HepG2 (cell line): ENCODE results near the gene FANCE. TPM values are rescaled to one million over a fixed set of nuclear protein-coding genes. Genes with fewer than 3 reads are reported as not detected.

Source experiments
- DZIP1 ChIP-seq: sonication (generic); formaldehyde crosslinking; IDR thresholded peaks from 2 replicates; pipeline ENCODE4 v1.5.0; 2020; ENCODE audit warnings: mild to moderate bottlenecking, missing genetic modification reagents
- FIP1L1 ChIP-seq: fragments of 200-400 bp; formaldehyde crosslinking; IDR thresholded peaks from 2 replicates; pipeline ENCODE4 v1.6.1; 2018; ENCODE audit warnings: low read depth, mild to moderate bottlenecking, low read length, moderate library complexity, borderline replicate concordance; ENCODE audit not compliant: insufficient read depth
- HDAC6 ChIP-seq: fragments of 200-600 bp; sonication (generic); IDR thresholded peaks from 2 replicates; pipeline ENCODE4 v1.7.0; 2017; ENCODE audit warnings: mild to moderate bottlenecking, antibody characterized with exemption, low read length, low read depth
- HMG20B ChIP-seq: conservative IDR thresholded peaks from 2 replicates; pipeline ENCODE4 v1.6.1; 2016; ENCODE audit warnings: missing genetic modification reagents, missing compliant biosample characterization
- IRF2 ChIP-seq: IDR thresholded peaks from 2 replicates; pipeline ENCODE4 v1.6.1; 2018; ENCODE audit warnings: missing genetic modification reagents, missing compliant biosample characterization
- KAT8 ChIP-seq: IDR thresholded peaks from 2 replicates; pipeline ENCODE4 v1.6.1; 2016; ENCODE audit warnings: missing genetic modification reagents, missing compliant biosample characterization
- NFAT5 ChIP-seq: sonication (generic); formaldehyde crosslinking; IDR thresholded peaks from 2 replicates; pipeline ENCODE4 v1.4.0; 2020; ENCODE audit warnings: missing genetic modification reagents
- PRDM10 ChIP-seq: sonication (generic); formaldehyde crosslinking; IDR thresholded peaks from 2 replicates; pipeline ENCODE4 v1.4.0; 2020; ENCODE audit warnings: low read depth, missing genetic modification reagents
- RAD21 ChIP-seq: fragments of 450-650 bp; formaldehyde crosslinking; IDR thresholded peaks from 2 replicates; pipeline ENCODE4 v1.5.0; 2020; ENCODE audit warnings: mild to moderate bottlenecking
- THAP11 ChIP-seq: IDR thresholded peaks from 2 replicates; pipeline ENCODE4 v1.6.1; 2016; ENCODE audit warnings: missing biosample characterization, missing genetic modification reagents
- YEATS2 ChIP-seq: sonication (generic); formaldehyde crosslinking; IDR thresholded peaks from 2 replicates; pipeline ENCODE4 v1.4.0; 2020; ENCODE audit warnings: missing genetic modification reagents, borderline replicate concordance
- YEATS4 ChIP-seq: sonication (generic); formaldehyde crosslinking; IDR thresholded peaks from 2 replicates; pipeline ENCODE4 v1.4.0; 2020; ENCODE audit warnings: missing genetic modification reagents, borderline replicate concordance
- ZBTB21 ChIP-seq: sonication (generic); formaldehyde crosslinking; IDR thresholded peaks from 2 replicates; pipeline ENCODE4 v1.4.0; 2020; ENCODE audit warnings: missing genetic modification reagents
- ZNF460 ChIP-seq: sonication (generic); formaldehyde crosslinking; IDR thresholded peaks from 2 replicates; pipeline ENCODE4 v1.5.1; 2020; ENCODE audit warnings: missing genetic modification reagents, mild to moderate bottlenecking, borderline replicate concordance
- ZSCAN29 ChIP-seq: sonication (generic); formaldehyde crosslinking; conservative IDR thresholded peaks from 2 replicates; pipeline ENCODE4 v1.4.0; 2020; ENCODE audit warnings: mild to moderate bottlenecking, missing genetic modification reagents
- polyA plus RNA-seq, 8 experiments: library from polyadenylated mRNA; depleted of rRNA in 3 of 8; stranded (reverse) in 7 of 8; unstranded in 1 of 8; fragments of >200 nt; fragmentation: Illumina TruSeq in 4 of 8; extraction: Trizol in 4 of 8; gene quantifications; 2 replicates each; pipeline versions ENCODE4 v1.2.1 to v1.2.3, GENCODE V29; 2011 to 2016; ENCODE audit warnings: low read depth in 4 of 8, missing spikeins in 1 of 8, mixed read lengths in 1 of 8; ENCODE audit not compliant: insufficient read depth in 1 of 8
- total RNA-seq, 5 experiments: library from RNA; depleted of rRNA; stranded (reverse); fragments of >200 nt; fragmentation: Illumina TruSeq; extraction: Trizol; gene quantifications; 2 replicates each; pipeline ENCODE4 v1.2.3, GENCODE V29; 2016; ENCODE audit warnings: low read depth in 1 of 5
- TF ChIP-seq, protein P1 (sequence below): IDR thresholded peaks from 2 replicates; pipeline ENCODE4 v1.6.1; 2016; ENCODE audit warnings: low read depth

The FANCE gene
- total and polyA plus RNA-seq, 2 of the 13 experiments (the other 11 are each of a cell fraction or from before 2014, with no cell fraction given): 7.1 to 11.2 TPM

DNA sequence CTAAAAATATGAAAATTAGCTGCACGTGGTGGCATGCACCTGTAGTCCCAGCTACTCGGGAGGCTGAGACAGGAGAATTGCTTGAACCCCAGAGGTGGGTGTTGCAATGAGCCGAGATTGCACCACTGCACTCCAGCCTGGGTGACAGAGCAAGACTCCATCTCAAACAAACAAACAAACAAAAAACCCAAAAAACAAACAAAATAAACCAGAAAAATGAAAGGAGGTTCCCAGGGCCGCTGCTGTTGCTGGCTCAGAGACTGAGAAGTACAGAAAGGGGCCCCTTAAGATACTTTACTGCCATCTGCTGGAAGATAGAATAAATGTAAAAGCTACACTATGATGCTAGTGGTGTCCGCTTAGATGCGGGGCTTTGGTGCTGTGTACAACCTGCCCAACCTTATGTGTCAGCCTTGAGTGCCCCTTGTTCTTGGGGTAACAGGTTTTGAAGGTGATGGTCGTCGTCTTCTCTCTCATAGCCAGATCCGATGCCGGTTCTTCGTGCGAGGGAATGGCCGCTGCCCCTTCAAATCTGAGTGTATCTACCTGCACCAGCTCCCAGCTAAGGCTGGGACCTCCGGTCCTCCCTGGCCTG lies 2.8 kb upstream of the FANCE start (continued):
- TF ChIP-seq KAT8 (CRISPR knock-in tag): peak; percentile 26; the same call in 1 of the 2 replicates
- no peak for TF ChIP-seq DZIP1 (CRISPR knock-in tag)
- TF ChIP-seq RAD21 (CRISPR knock-in tag): peak; percentile 95
- TF ChIP-seq PRDM10 (CRISPR knock-in tag): no peak
- peak; percentile 16; the same call in 1 of the 2 replicates for TF ChIP-seq YEATS2 (CRISPR knock-in tag)
- TF ChIP-seq ZNF460 (CRISPR knock-in tag): peak; percentile 96
- TF ChIP-seq THAP11: peak; percentile 33; the same call in 1 of the 2 replicates
- no peak for TF ChIP-seq FIP1L1
- no peak for TF ChIP-seq YEATS4 (CRISPR knock-in tag)
- no peak for TF ChIP-seq NFAT5 (CRISPR knock-in tag)
- TF ChIP-seq, protein P1, sequence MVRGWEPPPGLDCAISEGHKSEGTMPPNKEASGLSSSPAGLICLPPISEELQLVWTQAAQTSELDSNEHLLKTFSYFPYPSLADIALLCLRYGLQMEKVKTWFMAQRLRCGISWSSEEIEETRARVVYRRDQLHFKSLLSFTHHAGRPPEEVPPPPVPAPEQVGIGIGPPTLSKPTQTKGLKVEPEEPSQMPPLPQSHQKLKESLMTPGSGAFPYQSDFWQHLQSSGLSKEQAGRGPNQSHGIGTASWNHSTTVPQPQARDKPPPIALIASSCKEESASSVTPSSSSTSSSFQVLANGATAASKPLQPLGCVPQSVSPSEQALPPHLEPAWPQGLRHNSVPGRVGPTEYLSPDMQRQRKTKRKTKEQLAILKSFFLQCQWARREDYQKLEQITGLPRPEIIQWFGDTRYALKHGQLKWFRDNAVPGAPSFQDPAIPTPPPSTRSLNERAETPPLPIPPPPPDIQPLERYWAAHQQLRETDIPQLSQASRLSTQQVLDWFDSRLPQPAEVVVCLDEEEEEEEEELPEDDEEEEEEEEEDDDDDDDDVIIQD: 0 out of 2 replicates have a peak, but pooled peaks have one; percentile 13
- no peak for TF ChIP-seq ZBTB21 (CRISPR knock-in tag)
- TF ChIP-seq HDAC6: no peak
- no peak for TF ChIP-seq HMG20B
- TF ChIP-seq IRF2 (CRISPR knock-in tag): peak; percentile 41; the same call in 1 of the 2 replicates
- TF ChIP-seq ZSCAN29 (CRISPR knock-in tag): peak; percentile 69; the same call in 1 of the 2 replicates
